ENCODE results near the gene CDON. TPM values are rescaled to one million over a fixed set of nuclear protein-coding genes. Genes with fewer than 3 reads are reported as not detected.

Gene CDON
- total RNA-seq, 1 experiment from 2014 or later = 17.2 TPM

DNA sequence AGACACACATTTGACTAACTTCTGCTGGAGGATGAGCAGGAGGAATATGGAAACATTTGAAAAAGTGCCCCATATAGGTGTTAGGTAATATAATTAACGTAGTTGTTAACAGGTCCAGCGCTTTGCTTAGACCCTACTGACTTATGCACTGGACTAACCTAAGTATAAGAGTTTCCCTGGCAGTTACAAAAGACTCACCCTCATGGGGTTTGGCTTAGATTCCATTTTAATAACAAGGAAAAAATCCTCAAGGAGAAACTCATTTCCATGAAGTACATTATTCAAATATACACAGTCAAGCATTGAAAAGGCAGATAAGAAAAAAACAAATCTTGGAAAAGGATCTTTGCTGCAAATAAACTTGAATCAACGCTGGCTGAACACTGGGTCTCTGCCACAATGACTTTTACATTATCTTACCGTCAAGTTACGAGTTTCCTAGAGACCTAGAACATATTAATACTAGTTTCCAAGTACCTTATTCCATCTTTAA lies 27.7 kb downstream of the CDON start:
- H2AK5ac ChIP-seq (ENCODE audit: insufficient read length, low read length) = no peak overlapping the region
- H4K20me1 ChIP-seq (ENCODE audit: control insufficient read depth, insufficient read depth, insufficient read length) = no peaks in the 10 kb centered on the region
- H3K79me1 ChIP-seq (ENCODE audit: insufficient read depth, low read depth, low read length, poor library complexity, severe bottlenecking) = peaks cover 3% of the 10 kb centered on the region
- H3K4me3 Mint-ChIP-seq = no peak overlapping the region
- no peak overlapping the region for H3K14ac ChIP-seq (ENCODE audit: insufficient read depth, low read length)
- H3K27ac ChIP-seq (ENCODE audit: insufficient read length, low read depth, low read length) = no peak overlapping the region
- no peak for DNase-seq
- H2BK15ac ChIP-seq (ENCODE audit: low read depth, low read length) = no peak overlapping the region
- H2BK20ac ChIP-seq (ENCODE audit: low read depth, low read length, poor library complexity, severe bottlenecking) = no peak overlapping the region
- no peaks in the 10 kb centered on the region; the same call in 1 of the 2 replicates for H3K79me2 ChIP-seq (ENCODE audit: insufficient read depth, low read length)
- no peaks in the 10 kb centered on the region for H3K9me3 ChIP-seq (ENCODE audit: control insufficient read depth, low read depth, low read length)
- H3K23ac ChIP-seq (ENCODE audit: insufficient read length, low read depth, low read length) = no peak overlapping the region
- no peak overlapping the region for H4K91ac ChIP-seq (ENCODE audit: insufficient read length, low read depth, low read length)
- H3K9me3 Mint-ChIP-seq = no peaks in the 10 kb centered on the region; a peak in 1 of 5 replicates
- H3K4me2 ChIP-seq (ENCODE audit: insufficient read depth, insufficient read length, low read length) = no peak overlapping the region
- H2AFZ ChIP-seq (ENCODE audit: low read length) = no peak overlapping the region
- H4K8ac ChIP-seq (replicated peaks; ENCODE audit: insufficient read length, low read depth, low read length) = no peak overlapping the region
- TF ChIP-seq, protein P1, sequence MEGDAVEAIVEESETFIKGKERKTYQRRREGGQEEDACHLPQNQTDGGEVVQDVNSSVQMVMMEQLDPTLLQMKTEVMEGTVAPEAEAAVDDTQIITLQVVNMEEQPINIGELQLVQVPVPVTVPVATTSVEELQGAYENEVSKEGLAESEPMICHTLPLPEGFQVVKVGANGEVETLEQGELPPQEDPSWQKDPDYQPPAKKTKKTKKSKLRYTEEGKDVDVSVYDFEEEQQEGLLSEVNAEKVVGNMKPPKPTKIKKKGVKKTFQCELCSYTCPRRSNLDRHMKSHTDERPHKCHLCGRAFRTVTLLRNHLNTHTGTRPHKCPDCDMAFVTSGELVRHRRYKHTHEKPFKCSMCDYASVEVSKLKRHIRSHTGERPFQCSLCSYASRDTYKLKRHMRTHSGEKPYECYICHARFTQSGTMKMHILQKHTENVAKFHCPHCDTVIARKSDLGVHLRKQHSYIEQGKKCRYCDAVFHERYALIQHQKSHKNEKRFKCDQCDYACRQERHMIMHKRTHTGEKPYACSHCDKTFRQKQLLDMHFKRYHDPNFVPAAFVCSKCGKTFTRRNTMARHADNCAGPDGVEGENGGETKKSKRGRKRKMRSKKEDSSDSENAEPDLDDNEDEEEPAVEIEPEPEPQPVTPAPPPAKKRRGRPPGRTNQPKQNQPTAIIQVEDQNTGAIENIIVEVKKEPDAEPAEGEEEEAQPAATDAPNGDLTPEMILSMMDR (conservative IDR thresholded peaks at IDR 0.05) = no peak
- H3K36me3 Mint-ChIP-seq (ENCODE audit: insufficient read depth in 1 of 3, low read depth in 3 of 3) = peaks cover 0 to 4% (median 0%) of the 10 kb centered on the region in 3 experiments; a peak in 2 of 7 replicates
- H3K9ac ChIP-seq (ENCODE audit: extremely low read depth, insufficient read length, low read length) = no peak overlapping the region
- no peak overlapping the region for H3T11ph ChIP-seq (ENCODE audit: low read length)
- no peak overlapping the region for H4K5ac ChIP-seq (ENCODE audit: insufficient read length, low read depth, low read length)
- no peaks in the 10 kb centered on the region for H3K27me3 Mint-ChIP-seq (ENCODE audit: low read depth)
- WGBS (ENCODE audit: extremely low coverage, insufficient read length, low lambda C conversion rate) = no CpG with 5 or more reads among the region's 5 CpGs
- no peak overlapping the region for H2BK5ac ChIP-seq (ENCODE audit: insufficient read length, low read length)
- H3K27me3 ChIP-seq (ENCODE audit: insufficient read depth, low read length) = no peaks in the 10 kb centered on the region
- H2BK12ac ChIP-seq (ENCODE audit: insufficient read length, low read depth, low read length) = no peak overlapping the region
- peaks cover 11 to 29% of the 10 kb centered on the region in 2 experiments for H3K4me1 Mint-ChIP-seq
- no peak overlapping the region for H3K56ac ChIP-seq (ENCODE audit: insufficient read length, low read depth, low read length)
- H3K18ac ChIP-seq (ENCODE audit: insufficient read length, low read depth, low read length) = no peak overlapping the region
- no peak overlapping the region for H3K4ac ChIP-seq (ENCODE audit: low read depth, low read length)
- no peaks in the 10 kb centered on the region; the same call in 1 of the 2 replicates for H3K4me1 ChIP-seq (ENCODE audit: insufficient read depth, low read length)
- H3K27ac Mint-ChIP-seq = no peak overlapping the region
- no peaks in the 10 kb centered on the region for H3K23me2 ChIP-seq (ENCODE audit: insufficient read length, low read depth, low read length, poor library complexity, severe bottlenecking)
- no peak overlapping the region for H2BK120ac ChIP-seq (ENCODE audit: low read depth, low read length, poor library complexity, severe bottlenecking)

Measured in H9 (cell line).